ENCODE measurements around the gene TMEM198.

The TMEM198 gene

GRCh38 chr2:219575566-219576504 lies 32.0 kb downstream of the TMEM198 start:
- no peak for DNase-seq

- DNase-seq: peak in 19 of 51 donors; percentile 4 to 50 (median 28)
Observed at GRCh38 chr2:219576505-219577388, 32.9 kb downstream of the TMEM198 start.

GRCh38 chr2:219578811-219579613 lies 35.2 kb downstream of the TMEM198 start:
- no peak for DNase-seq

GRCh38 chr2:219581346-219581745 lies 37.5 kb downstream of the TMEM198 start:
- DNase-seq: no peak

GRCh38 chr2:219591091-219591490 lies 47.3 kb downstream of the TMEM198 start:
- no peak for DNase-seq

- DNase-seq: no peak
Observed at GRCh38 chr2:219592736-219593135, 48.9 kb downstream of the TMEM198 start.

GRCh38 chr2:219593154-219593553 lies 49.3 kb downstream of the TMEM198 start:
- no peak for DNase-seq

GRCh38 chr2:219595256-219595655 lies 51.4 kb downstream of the TMEM198 start:
- DNase-seq: no peak

GRCh38 chr2:219596954-219597551 lies 53.2 kb downstream of the TMEM198 start:
- no peak for DNase-seq

GRCh38 chr2:219597552-219598307 lies 53.9 kb downstream of the TMEM198 start, which contains the start of gene STK11IP:
STK11IP (plus strand) TSS chr2:219597857; CDS start chr2:219598120, 263 bp downstream.
- DNase-seq: peak; percentile 79 to 99 (median 94)

GRCh38 chr2:219598308-219599078 lies 54.7 kb downstream of the TMEM198 start:
- no peak for DNase-seq

Measured in hypothalamus (tissue), 51 donors.